HAP-1 (cell line): ENCODE results near the gene RAB11A.
"Not testable (repeated sequence)": the region's sequence is repeated elsewhere in the genome, so short reads cannot be mapped to it uniquely, and the experiment has no call there.

Experiments used
- DNase-seq, 2 experiments: peaks; one replicate each; pipeline ENCODE4 v3.0.0-alpha.2; 2016 to 2020; ENCODE audit warnings: low spot score in 2 of 2
- H3K27me3 ChIP-seq: fragments of 250-450 bp; sonication (Bioruptor Pico); 2 replicates; pipeline ENCODE4 v1.5.1; 2020; ENCODE audit warnings: low read depth, mild to moderate bottlenecking, moderate library complexity
- H3K36me3 ChIP-seq: fragments of 250-450 bp; sonication (Bioruptor Pico); replicated peaks from 2 replicates; pipeline ENCODE4 v1.5.1; 2020; ENCODE audit warnings: mild to moderate bottlenecking
- H3K4me1 ChIP-seq: fragments of 250-450 bp; sonication (Bioruptor Pico); 2 replicates; pipeline ENCODE4 v1.5.1; 2020; ENCODE audit warnings: mild to moderate bottlenecking
- H3K4me3 ChIP-seq: fragments of 250-450 bp; sonication (Bioruptor Pico); 2 replicates; pipeline ENCODE4 v1.5.1; 2020; ENCODE audit warnings: mild to moderate bottlenecking, moderate library complexity
- H3K9me3 ChIP-seq: fragments of 250-450 bp; sonication (Bioruptor Pico); 2 replicates; pipeline ENCODE4 v1.5.1; 2020; ENCODE audit warnings: mild to moderate bottlenecking, moderate library complexity
- in situ Hi-C: fragments of 300-500 bp; cut with MboI; formaldehyde crosslinking; loops from 3 replicates; pipeline ENCODE4 v1.14.3; 2020; ENCODE audit warnings: low sequenced_read_pairs, inconsistent platforms, mixed read lengths

The RAB11A gene

GRCh38 chr15:65863106-65863505 lies 6.2 kb upstream of the RAB11A start:
- DNase-seq, result no peak
- no peaks in the 10 kb centered on the region for H3K36me3 ChIP-seq
- in situ Hi-C loops, result no loop called here
- H3K9me3 ChIP-seq, result no peaks in the 10 kb centered on the region
- H3K4me3 ChIP-seq, result no peak overlapping the region
- peaks cover 22% of the 10 kb centered on the region for H3K4me1 ChIP-seq
- H3K27me3 ChIP-seq, result no peaks in the 10 kb centered on the region

- DNase-seq, result no peak
- Histone ChIP-seq H3K4me1 (peaks cover 20% of the 10 kb centered on the region), H3K4me3 (no peak overlapping the region), H3K9me3 (no peaks in the 10 kb centered on the region), H3K36me3 (no peaks in the 10 kb centered on the region; the same call in 1 of the 2 replicates), H3K27me3 (no peaks in the 10 kb centered on the region)
- in situ Hi-C loops, result no loop called here
Observed at GRCh38 chr15:65867244-65867643, 2.0 kb upstream of the RAB11A start.

- DNase-seq, in situ Hi-C loops, H3K9me3 ChIP-seq, H3K4me3 ChIP-seq, H3K27me3 ChIP-seq, H3K36me3 ChIP-seq: not testable (repeated sequence)
- H3K4me1 ChIP-seq, result peaks cover 13% of the 10 kb centered on the region
Observed at GRCh38 chr15:65867933-65868332, 1.4 kb upstream of the RAB11A start.

GRCh38 chr15:65868546-65869125 lies 655 bp upstream of the RAB11A start:
- H3K27me3 ChIP-seq, result no peaks in the 10 kb centered on the region
- H3K36me3 ChIP-seq, result no peaks in the 10 kb centered on the region; the same call in 1 of the 2 replicates
- peak overlapping the region; percentile 89 for H3K4me3 ChIP-seq
- H3K9me3 ChIP-seq, result no peaks in the 10 kb centered on the region
- H3K4me1 ChIP-seq, result peaks cover 10% of the 10 kb centered on the region
- peak in 1 of 2 experiments; percentile 73 for DNase-seq
- in situ Hi-C loops, result no loop called here

GRCh38 chr15:65869954-65870871 lies 922 bp downstream of the RAB11A start:
- peaks cover 3% of the 10 kb centered on the region for H3K36me3 ChIP-seq
- in situ Hi-C loops, result no loop called here

GRCh38 chr15:65870889-65871533 lies 1.7 kb downstream of the RAB11A start:
- H3K9me3 ChIP-seq, result no peaks in the 10 kb centered on the region
- peak in 1 of 2 experiments; percentile 74 for DNase-seq
- peaks cover 3% of the 10 kb centered on the region for H3K36me3 ChIP-seq
- peaks cover 10% of the 10 kb centered on the region for H3K4me1 ChIP-seq
- in situ Hi-C loops, result no loop called here
- peak overlapping the region; percentile 89 for H3K4me3 ChIP-seq
- H3K27me3 ChIP-seq, result no peaks in the 10 kb centered on the region

More at GRCh38 chr15:65869954-65870871, 922 bp downstream of the RAB11A start:
- peak; percentile 64 to 68 for DNase-seq
- Histone ChIP-seq H3K4me3 (peak overlapping the region; percentile 89), H3K4me1 (peaks cover 10% of the 10 kb centered on the region), H3K9me3 (no peaks in the 10 kb centered on the region), H3K27me3 (no peaks in the 10 kb centered on the region)

GRCh38 chr15:65871886-65872285 lies 2.6 kb downstream of the RAB11A start:
- H3K9me3 ChIP-seq, H3K4me1 ChIP-seq, in situ Hi-C loops, H3K4me3 ChIP-seq, H3K36me3 ChIP-seq, DNase-seq, H3K27me3 ChIP-seq: not testable (repeated sequence)

- DNase-seq, in situ Hi-C loops: not testable (repeated sequence)
Observed at GRCh38 chr15:65872596-65872995, 3.3 kb downstream of the RAB11A start.

GRCh38 chr15:65873256-65873655 lies 4.0 kb downstream of the RAB11A start:
- no peak for DNase-seq
- no peaks in the 10 kb centered on the region for H3K27me3 ChIP-seq
- H3K36me3 ChIP-seq, result peaks cover 21% of the 10 kb centered on the region
- H3K4me1 ChIP-seq, result peaks cover 10% of the 10 kb centered on the region
- in situ Hi-C loops, result no loop called here
- H3K4me3 ChIP-seq, result no peak overlapping the region
- H3K9me3 ChIP-seq, result no peaks in the 10 kb centered on the region

More at GRCh38 chr15:65872596-65872995, 3.3 kb downstream of the RAB11A start:
- H3K4me3 ChIP-seq, H3K4me1 ChIP-seq, H3K9me3 ChIP-seq, H3K27me3 ChIP-seq: not testable (repeated sequence)
- H3K36me3 ChIP-seq, result peaks cover 15% of the 10 kb centered on the region

GRCh38 chr15:65875458-65875857 lies 6.2 kb downstream of the RAB11A start:
- in situ Hi-C loops, result no loop called here
- no peak overlapping the region for H3K4me3 ChIP-seq
- peaks cover 42% of the 10 kb centered on the region for H3K36me3 ChIP-seq
- no peaks in the 10 kb centered on the region for H3K27me3 ChIP-seq
- H3K4me1 ChIP-seq, result peaks cover 7% of the 10 kb centered on the region
- H3K9me3 ChIP-seq, result no peaks in the 10 kb centered on the region
- no peak for DNase-seq

- peaks cover 60% of the 10 kb centered on the region for H3K36me3 ChIP-seq
- peaks cover under 1% of the 10 kb centered on the region for H3K4me1 ChIP-seq
- DNase-seq, result no peak
- H3K4me3 ChIP-seq, result no peak overlapping the region
- H3K27me3 ChIP-seq, result no peaks in the 10 kb centered on the region
- in situ Hi-C loops, result no loop called here
- no peaks in the 10 kb centered on the region for H3K9me3 ChIP-seq
Observed at GRCh38 chr15:65877749-65878148, 8.5 kb downstream of the RAB11A start.

- H3K4me1 ChIP-seq, result peaks cover 19% of the 10 kb centered on the region
- no peaks in the 10 kb centered on the region for H3K9me3 ChIP-seq
- in situ Hi-C loops, result no loop called here
- no peaks in the 10 kb centered on the region for H3K27me3 ChIP-seq
- DNase-seq, result no peak
- no peak overlapping the region for H3K4me3 ChIP-seq
- H3K36me3 ChIP-seq, result peaks cover 70% of the 10 kb centered on the region
Observed at GRCh38 chr15:65881766-65882434, 12.6 kb downstream of the RAB11A start.

GRCh38 chr15:65883571-65883970 lies 14.3 kb downstream of the RAB11A start:
- H3K27me3 ChIP-seq, result no peaks in the 10 kb centered on the region
- in situ Hi-C loops, result no loop called here
- no peaks in the 10 kb centered on the region for H3K9me3 ChIP-seq
- no peak overlapping the region for H3K4me3 ChIP-seq
- H3K36me3 ChIP-seq, result peaks cover 68% of the 10 kb centered on the region
- H3K4me1 ChIP-seq, result peaks cover 19% of the 10 kb centered on the region
- DNase-seq, result no peak
